ENCODE data around the gene LPAR1. TPM values are rescaled to one million over a fixed set of nuclear protein-coding genes. Genes with fewer than 3 reads are reported as not detected.

Gene LPAR1
- total RNA-seq, 1 experiment from 2014 or later = 28.3 TPM

DNA sequence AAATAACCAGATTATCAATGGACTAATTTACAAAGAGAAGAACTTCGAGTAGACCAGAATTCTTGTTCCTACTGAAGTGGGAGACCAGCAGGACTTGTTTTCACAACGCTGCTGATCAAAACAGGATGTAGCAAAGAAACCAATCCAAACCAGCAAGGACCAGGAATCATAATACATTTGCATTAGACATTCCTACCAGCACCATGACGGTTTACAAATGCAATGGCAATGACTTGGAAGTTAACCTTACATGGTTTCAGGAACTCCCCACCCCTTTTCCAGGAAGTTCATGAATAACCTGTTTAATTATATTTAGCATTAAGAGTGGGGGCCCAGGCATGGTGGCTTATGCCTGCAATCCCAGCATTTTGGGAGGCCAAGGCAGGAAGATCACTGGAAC lies 100.0 kb downstream of the LPAR1 start:
- no peak for DNase-seq (ENCODE audit: low spot score)
- CTCF ChIA-PET = no interaction called here
- no peaks in the 10 kb centered on the region for H3K9me3 ChIP-seq (ENCODE audit: low read depth, low read length, poor library complexity, severe bottlenecking)
- no peak for TF ChIP-seq EZH2 (IDR thresholded peaks at IDR 0.05; ENCODE audit: borderline replicate concordance, low read depth, low read length, poor library complexity, severe bottlenecking)
- TF ChIP-seq, protein P1, sequence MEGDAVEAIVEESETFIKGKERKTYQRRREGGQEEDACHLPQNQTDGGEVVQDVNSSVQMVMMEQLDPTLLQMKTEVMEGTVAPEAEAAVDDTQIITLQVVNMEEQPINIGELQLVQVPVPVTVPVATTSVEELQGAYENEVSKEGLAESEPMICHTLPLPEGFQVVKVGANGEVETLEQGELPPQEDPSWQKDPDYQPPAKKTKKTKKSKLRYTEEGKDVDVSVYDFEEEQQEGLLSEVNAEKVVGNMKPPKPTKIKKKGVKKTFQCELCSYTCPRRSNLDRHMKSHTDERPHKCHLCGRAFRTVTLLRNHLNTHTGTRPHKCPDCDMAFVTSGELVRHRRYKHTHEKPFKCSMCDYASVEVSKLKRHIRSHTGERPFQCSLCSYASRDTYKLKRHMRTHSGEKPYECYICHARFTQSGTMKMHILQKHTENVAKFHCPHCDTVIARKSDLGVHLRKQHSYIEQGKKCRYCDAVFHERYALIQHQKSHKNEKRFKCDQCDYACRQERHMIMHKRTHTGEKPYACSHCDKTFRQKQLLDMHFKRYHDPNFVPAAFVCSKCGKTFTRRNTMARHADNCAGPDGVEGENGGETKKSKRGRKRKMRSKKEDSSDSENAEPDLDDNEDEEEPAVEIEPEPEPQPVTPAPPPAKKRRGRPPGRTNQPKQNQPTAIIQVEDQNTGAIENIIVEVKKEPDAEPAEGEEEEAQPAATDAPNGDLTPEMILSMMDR (conservative IDR thresholded peaks at IDR 0.05; ENCODE audit: low read depth, low read length) = no peak
- BruUV-seq (replicated peaks) = no TSS peak
- peaks cover 19% of the 10 kb centered on the region for H3K36me3 ChIP-seq (ENCODE audit: insufficient read depth, low read length, poor library complexity, severe bottlenecking)
- H3K4me1 ChIP-seq (ENCODE audit: insufficient read depth, low read length, poor library complexity, severe bottlenecking) = peaks cover 16% of the 10 kb centered on the region
- no peak overlapping the region for H3K4me3 ChIP-seq (ENCODE audit: low read depth, low read length, poor library complexity, severe bottlenecking)
- H3K27me3 ChIP-seq (replicated peaks; ENCODE audit: insufficient read depth, low read depth, low read length, poor library complexity) = no peaks in the 10 kb centered on the region
- POLR2A ChIA-PET (ENCODE audit: low non-redundant PET) = no interaction called here
- intact Hi-C loops (cut with micrococcal nuclease; ENCODE audit: unreplicated experiment) = no loop called here
- no peak overlapping the region for H3K27ac ChIP-seq (ENCODE audit: low read depth, low read length, poor library complexity, severe bottlenecking)

DNA sequence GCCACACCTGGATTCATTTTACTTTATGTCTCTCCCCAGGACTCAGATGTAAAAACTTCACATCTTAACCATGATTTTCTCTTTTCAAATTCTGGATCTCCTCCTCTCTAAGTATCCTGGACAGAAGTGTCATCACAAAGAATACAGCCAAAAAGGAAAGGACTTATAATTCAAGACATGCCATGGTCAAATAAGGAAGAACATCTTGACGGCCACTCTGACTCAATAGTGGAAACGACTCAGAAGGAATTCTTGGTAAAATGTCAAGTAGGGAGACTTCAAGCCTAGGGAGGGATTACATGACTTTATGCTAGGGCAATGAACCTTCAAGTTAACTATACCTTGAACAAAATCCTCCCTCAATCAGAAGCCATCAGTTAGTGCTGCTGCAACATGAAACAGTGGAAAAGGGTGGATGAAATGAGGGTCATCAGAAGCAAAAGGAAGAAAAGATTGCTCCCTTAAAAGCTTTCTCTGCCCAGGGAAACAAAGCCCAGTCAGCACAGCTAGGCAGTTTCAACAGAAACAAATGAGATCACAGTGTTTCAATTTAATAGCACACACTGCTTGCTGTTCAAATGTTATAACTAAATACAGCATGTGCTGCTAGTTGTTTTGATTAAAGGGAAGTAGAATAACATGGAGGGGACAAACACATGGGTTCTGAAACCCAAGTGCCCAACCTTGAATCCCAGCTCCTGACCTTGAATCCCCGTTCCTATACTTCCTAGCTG lies 101.4 kb downstream of the LPAR1 start:
- Histone ChIP-seq H3K36me3 (ENCODE audit: insufficient read depth, low read length, poor library complexity, severe bottlenecking) (peaks cover 15% of the 10 kb centered on the region), H3K4me3 (ENCODE audit: low read depth, low read length, poor library complexity, severe bottlenecking) (no peak overlapping the region), H3K27ac (ENCODE audit: low read depth, low read length, poor library complexity, severe bottlenecking) (no peak overlapping the region), H3K27me3 (replicated peaks; ENCODE audit: insufficient read depth, low read depth, low read length, poor library complexity) (no peaks in the 10 kb centered on the region), H3K4me1 (ENCODE audit: insufficient read depth, low read length, poor library complexity, severe bottlenecking) (peaks cover 28% of the 10 kb centered on the region), H3K9me3 (ENCODE audit: low read depth, low read length, poor library complexity, severe bottlenecking) (no peaks in the 10 kb centered on the region)
- intact Hi-C loops (cut with micrococcal nuclease; ENCODE audit: unreplicated experiment) = no loop called here
- BruUV-seq (replicated peaks) = no TSS peak
- no peak for TF ChIP-seq EZH2 (IDR thresholded peaks at IDR 0.05; ENCODE audit: borderline replicate concordance, low read depth, low read length, poor library complexity, severe bottlenecking)
- TF ChIP-seq, protein P1 (conservative IDR thresholded peaks at IDR 0.05; ENCODE audit: low read depth, low read length) = no peak
- ChIA-PET CTCF (no interaction called here), POLR2A (ENCODE audit: low non-redundant PET) (no interaction called here)
- DNase-seq (ENCODE audit: low spot score) = no peak

DNA sequence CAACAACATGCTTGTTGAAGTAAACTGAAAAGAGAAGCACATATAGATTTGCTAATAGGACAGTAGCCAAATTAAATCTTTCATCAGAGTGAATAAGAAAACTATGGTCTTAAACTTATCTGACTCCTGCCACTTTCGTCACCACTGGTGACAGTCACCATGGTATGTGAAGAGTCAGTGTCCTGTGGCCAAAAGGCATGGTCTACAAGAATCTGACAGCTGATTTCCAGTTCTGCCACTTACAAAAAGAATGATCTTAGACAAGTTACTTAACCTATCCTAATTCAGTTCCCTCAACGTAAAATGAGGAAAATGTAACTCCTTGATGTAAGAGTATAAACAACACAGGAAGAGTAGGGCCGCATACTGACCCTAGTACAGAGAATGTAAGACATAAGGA lies 102.0 kb downstream of the LPAR1 start:
- Histone ChIP-seq H3K9me3 (ENCODE audit: low read depth, low read length, poor library complexity, severe bottlenecking) (no peaks in the 10 kb centered on the region), H3K27me3 (replicated peaks; ENCODE audit: insufficient read depth, low read depth, low read length, poor library complexity) (no peaks in the 10 kb centered on the region), H3K4me3 (ENCODE audit: low read depth, low read length, poor library complexity, severe bottlenecking) (no peak overlapping the region), H3K27ac (ENCODE audit: low read depth, low read length, poor library complexity, severe bottlenecking) (no peak overlapping the region), H3K4me1 (ENCODE audit: insufficient read depth, low read length, poor library complexity, severe bottlenecking) (peaks cover 28% of the 10 kb centered on the region), H3K36me3 (ENCODE audit: insufficient read depth, low read length, poor library complexity, severe bottlenecking) (peaks cover 9% of the 10 kb centered on the region)
- DNase-seq (ENCODE audit: low spot score) = no peak
- TF ChIP-seq EZH2 (IDR thresholded peaks at IDR 0.05; ENCODE audit: borderline replicate concordance, low read depth, low read length, poor library complexity, severe bottlenecking) = no peak
- TF ChIP-seq, protein P1 (conservative IDR thresholded peaks at IDR 0.05; ENCODE audit: low read depth, low read length) = no peak
- intact Hi-C loops (cut with micrococcal nuclease; ENCODE audit: unreplicated experiment) = no loop called here
- ChIA-PET POLR2A (ENCODE audit: low non-redundant PET) (no interaction called here), CTCF (interaction anchor here (0.6 kb wide), 1 partner anchor 100 kb away, joined by 4 read pairs; no protein-coding TSS in a partner anchor)
- no TSS peak for BruUV-seq (replicated peaks)

All from A673 (cell line).